Breast epithelium (tissue), 3 donors: ENCODE measurements around the gene PROSER3.

ENCODE experiments used
- CTCF ChIP-seq, 3 donors: fragments of 450-650 bp; IDR thresholded peaks; one replicate each; pipeline ENCODE4 v1.5.1; 2016 to 2017; ENCODE audit warnings: antibody characterized with exemption in 3 of 3, mild to moderate bottlenecking in 3 of 3, moderate library complexity in 3 of 3
- POLR2A ChIP-seq: fragments of 450-650 bp; IDR thresholded peaks from one replicate; pipeline ENCODE4 v1.6.1; 2016; ENCODE audit warnings: antibody characterized with exemption, mild to moderate bottlenecking, moderate library complexity

DNA sequence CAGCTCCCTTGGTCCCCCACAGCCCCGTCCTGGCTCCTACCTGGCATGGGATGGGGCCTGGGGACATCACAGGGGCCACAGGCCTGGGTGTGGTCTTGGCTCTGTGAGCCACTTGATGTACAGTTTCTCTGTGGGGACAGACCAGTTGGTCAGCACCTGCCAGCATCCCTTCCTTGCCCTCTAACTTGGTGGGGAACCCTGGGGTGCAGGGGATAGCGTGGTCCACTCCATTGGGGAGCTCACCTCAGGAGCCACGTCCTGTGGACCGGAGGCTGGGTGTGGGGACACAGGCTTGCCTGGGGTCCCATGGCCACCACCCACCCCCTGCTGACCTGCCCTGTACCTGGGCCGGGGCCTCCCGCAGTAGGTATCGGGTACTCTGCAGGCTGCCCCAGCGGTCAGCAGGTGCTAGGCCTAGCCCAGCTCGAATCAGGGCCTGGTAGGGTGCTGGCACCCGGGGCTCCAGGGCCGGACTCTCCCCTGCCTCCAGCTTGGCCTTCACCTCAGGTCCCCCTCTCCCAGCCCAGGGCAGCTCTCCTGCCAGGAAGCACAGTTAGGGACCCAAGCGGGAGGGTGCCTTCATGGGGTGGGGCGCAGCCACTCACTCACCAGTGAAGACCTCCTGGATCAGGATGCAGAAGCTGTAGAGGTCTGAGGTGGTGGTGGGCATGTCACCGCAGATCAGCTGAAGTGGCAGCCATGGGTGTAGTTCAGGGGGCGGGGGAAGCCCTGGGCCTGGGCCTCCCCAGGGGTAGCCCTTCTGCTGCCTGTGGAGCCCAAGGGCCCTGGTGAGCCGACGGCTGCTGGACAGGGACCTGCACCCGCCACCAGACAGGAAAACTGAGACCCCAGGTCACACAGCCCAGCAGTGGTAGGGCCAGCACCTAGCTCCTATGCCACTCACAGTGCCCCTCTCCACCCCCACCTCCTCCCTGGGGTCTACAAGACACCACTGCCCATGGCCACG lies 32.3 kb downstream of the PROSER3 start:
- TF ChIP-seq CTCF (IDR thresholded peaks at IDR 0.05) (no peak), POLR2A (no peak)
